Stimulated activated naive CD8-positive, alpha-beta T cell treated with anti-CD3 and anti-CD28 coated beads, Interleukin-15, Interleukin-2, amounts not matched to agents 100 U/mL and 50 U/mL, for 24 hours (primary cell): ENCODE data around the gene SLC7A10.
"Not testable (repeated sequence)": the region's sequence is repeated elsewhere in the genome, so short reads cannot be mapped to it uniquely, and the experiment has no call there.

Experiments used
- ATAC-seq: fragments of 150-1000 bp; cut with Tn5 transposase; one replicate; pipeline ENCODE4 v1.10.0; 2021
- DNase-seq: peaks from one replicate; pipeline ENCODE4 v3.0.0; 2021

SLC7A10 gene

DNA sequence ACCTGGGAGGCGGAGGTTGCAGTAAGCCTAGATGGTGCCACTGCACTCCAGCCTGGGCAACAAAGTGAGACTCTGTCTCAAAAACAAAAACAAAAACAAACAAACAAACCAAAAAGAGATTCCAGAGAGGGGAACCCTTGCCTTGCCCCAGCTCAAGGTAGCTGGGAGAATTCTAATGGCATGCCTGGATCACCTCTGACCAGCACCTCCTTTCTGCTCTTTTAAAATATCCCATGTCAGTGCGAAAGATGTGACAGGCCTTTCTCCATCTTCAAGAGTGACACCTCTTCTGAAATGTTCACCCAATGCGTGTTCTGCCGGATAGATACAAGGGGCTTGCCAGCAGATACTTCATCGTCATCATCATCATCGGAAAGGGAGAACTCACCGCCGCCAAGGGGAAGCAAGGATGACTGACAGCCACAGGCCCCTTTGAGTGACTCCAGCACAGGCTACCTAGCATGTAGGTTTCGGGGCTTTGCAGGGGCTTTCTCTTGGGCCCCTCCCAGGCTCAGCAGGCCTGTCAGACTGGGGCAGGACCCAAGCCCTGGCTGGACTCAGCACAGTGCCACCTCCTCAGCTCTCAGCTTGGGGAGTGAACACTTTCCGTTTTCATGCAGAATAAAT is 50.4 kb downstream of the SLC7A10 start:
- DNase-seq (no peak), ATAC-seq (no peak)

DNA sequence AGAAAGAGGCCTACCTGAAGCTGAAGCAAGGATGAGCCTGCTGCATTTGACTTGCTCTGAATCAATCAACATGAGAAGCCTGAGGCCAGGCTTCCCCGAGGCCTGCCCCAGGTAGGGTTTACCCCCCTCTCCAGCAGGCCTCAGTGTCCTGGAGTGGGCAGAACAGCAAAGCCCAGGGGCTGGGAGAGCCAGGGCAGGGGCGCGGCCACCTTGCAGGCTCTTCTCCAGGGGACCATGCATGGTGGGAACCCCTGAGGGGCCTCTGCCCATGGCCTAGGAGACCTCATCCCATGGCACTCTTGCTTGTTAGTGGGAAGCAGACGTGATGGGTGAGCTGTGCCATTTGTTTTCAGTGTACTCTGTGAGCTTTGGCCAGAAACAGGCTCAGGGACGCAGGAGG is 51.5 kb downstream of the SLC7A10 start:
- ATAC-seq, result no peak
- DNase-seq, result no peak

- no peak for DNase-seq
- no peak for ATAC-seq
These were observed 53.7 kb downstream of the SLC7A10 start for GRCh38 chr19:33171916-33172359.

GRCh38 chr19:33171222-33171795 is 54.3 kb downstream of the SLC7A10 start:
- ATAC-seq (no peak), DNase-seq (no peak)

DNA sequence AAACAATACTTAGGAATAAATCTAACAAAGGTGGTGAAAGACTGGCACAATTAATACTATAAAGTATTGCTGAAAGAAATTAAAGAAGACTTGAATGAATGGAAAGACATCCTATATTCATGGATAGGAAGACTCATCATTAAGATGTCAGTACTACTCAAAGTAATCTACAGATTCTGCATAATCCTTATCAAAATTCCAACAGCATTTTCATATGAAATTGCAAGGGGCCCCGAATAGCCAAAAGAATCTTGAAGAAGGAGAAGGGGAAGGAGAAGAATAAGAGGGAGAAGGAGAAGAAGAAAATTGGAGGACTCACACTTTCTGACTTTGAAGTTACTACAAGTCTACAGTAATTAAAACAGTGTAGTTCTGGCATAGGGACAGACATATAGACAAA is 57.1 kb downstream of the SLC7A10 start:
- DNase-seq, result no peak
- ATAC-seq, result no peak

DNA sequence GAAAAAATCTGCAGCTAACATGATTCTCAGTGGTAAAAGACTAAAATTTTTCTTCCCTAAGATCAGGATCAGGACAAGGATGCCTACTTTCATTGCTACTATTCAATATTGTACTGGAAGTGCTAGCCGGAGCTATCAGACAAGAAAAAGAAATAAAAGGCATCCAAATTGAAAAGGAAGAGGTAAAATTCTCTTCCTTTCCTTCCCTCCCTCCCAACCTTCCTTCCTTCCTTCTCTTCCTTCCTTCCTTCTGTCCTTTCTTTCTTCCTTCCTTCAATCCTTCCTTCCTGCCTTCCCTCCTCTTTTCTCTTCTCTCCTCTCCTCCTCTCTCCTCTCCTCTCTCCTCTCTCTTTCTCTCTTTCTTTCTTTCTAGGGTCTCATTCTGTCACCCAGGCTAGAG is 58.2 kb downstream of the SLC7A10 start:
- ATAC-seq (no peak), DNase-seq (no peak)

- ATAC-seq, DNase-seq: not testable (repeated sequence)
These were observed 59.6 kb downstream of the SLC7A10 start for GRCh38 chr19:33166037-33166436.

- no peak for ATAC-seq
These were observed 62.2 kb downstream of the SLC7A10 start for GRCh38 chr19:33163481-33163880.

DNA sequence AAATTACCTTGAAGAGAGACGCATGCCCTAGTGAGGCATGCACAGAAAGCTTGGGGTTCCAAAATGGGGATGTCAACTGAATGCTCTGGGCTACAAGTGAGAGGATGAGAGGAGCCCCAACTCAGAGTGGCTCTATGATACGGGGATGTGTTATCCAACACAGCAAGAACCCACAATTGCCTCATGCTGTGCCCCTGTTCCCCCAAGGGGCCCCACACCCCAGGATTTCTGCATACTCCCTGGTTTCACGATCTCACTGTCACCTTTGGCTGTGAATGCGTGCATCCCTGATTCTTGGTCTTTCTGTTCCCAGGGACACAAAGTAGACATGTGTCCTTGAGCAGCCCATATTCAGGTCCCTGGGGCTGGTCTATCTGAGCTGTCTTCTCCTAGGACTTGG is 64.4 kb downstream of the SLC7A10 start:
- no peak for DNase-seq
- no peak for ATAC-seq

More at GRCh38 chr19:33163481-33163880, 62.2 kb downstream of the SLC7A10 start:
- DNase-seq, result no peak

- ATAC-seq, result no peak
These were observed 65.8 kb downstream of the SLC7A10 start for GRCh38 chr19:33159893-33160292.

DNA sequence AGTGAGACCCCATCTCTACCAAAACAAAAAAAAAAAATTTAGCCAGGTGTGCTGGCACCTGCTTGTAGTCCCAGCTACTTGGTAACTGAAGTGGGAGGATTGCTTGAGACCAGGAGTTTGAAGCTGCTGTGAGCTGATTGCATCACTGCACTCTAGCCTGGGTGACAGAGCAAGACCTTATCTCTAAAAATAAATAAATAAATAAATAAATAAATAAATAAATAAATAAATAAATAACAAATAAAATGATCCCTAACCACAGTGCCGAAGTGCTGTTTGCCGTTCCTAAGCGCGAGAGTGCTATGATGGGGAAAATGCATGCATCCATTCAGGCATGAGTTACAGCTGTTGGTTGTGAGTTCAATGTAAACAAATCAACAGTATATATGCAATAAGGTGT is 66.5 kb downstream of the SLC7A10 start:
- ATAC-seq (no peak), DNase-seq (no peak)

More at GRCh38 chr19:33159893-33160292, 65.8 kb downstream of the SLC7A10 start:
- DNase-seq, result no peak
